SK-N-MC (cell line): ENCODE results near the gene HNRNPM.

Experiments used
- EZH2 ChIP-seq: fragments of 200-600 bp; sonication (generic); IDR thresholded peaks from one replicate; pipeline ENCODE4 v1.6.1; 2017; ENCODE audit warnings: antibody characterized with exemption
- POLR2AphosphoS5 ChIP-seq: IDR thresholded peaks from 2 replicates; pipeline ENCODE4 v1.6.1; 2012; ENCODE audit warnings: mild to moderate bottlenecking, low read depth, low read length, borderline replicate concordance

DNA sequence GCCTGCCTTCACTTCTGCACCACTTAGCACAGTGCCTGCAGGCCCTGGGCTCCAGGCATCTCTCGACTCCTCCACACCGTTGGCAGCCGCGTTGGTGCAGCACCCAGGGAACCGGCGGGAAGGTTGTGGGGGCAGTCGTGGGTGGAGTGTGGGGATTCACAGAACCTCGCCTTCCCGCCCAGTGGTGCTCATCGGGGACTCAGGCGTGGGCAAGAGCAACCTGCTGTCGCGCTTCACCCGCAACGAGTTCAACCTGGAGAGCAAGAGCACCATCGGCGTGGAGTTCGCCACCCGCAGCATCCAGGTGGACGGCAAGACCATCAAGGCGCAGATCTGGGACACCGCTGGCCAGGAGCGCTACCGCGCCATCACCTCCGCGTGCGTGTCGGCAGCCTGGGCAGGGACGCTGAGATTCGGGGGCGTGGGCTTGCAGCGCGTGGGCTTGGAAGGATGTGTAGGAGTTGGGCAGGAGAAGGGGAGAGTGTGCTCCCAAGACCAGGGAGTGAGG is 45.0 kb upstream of the HNRNPM start:
- no peak for TF ChIP-seq EZH2
- no peak for TF ChIP-seq POLR2AphosphoS5
